GM12872 (cell line): ENCODE data around the gene LCE4A.
A peak's percentile ranks its signal among the peaks of the same experiment; 100 is the strongest.

Source experiments
- TF ChIP-seq, protein P1 (sequence below): IDR thresholded peaks from 3 replicates; pipeline ENCODE4 v1.5.1; 2011; ENCODE audit warnings: low read depth, mild to moderate bottlenecking, low read length, moderate library complexity; ENCODE audit not compliant: insufficient read depth

LCE4A gene

DNA sequence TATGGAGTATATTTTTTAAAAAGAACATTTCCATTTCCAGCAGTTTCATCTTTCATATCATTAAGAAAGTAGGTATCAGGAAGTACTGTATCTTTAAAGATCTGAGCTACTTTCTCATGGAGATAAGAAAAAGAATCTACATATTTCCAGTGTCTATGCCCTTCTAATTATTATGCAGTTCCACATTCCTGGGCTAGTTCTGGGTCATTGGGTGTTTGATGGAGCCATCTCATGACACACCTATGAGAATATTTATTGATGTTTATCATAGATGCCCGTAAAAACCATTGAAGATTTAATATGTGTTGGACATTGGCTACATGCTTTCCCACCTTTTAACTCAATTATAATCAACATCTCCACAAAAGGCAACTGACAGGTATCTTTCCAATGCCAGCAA, 21.0 kb downstream of the LCE4A start:
- TF ChIP-seq, protein P1, sequence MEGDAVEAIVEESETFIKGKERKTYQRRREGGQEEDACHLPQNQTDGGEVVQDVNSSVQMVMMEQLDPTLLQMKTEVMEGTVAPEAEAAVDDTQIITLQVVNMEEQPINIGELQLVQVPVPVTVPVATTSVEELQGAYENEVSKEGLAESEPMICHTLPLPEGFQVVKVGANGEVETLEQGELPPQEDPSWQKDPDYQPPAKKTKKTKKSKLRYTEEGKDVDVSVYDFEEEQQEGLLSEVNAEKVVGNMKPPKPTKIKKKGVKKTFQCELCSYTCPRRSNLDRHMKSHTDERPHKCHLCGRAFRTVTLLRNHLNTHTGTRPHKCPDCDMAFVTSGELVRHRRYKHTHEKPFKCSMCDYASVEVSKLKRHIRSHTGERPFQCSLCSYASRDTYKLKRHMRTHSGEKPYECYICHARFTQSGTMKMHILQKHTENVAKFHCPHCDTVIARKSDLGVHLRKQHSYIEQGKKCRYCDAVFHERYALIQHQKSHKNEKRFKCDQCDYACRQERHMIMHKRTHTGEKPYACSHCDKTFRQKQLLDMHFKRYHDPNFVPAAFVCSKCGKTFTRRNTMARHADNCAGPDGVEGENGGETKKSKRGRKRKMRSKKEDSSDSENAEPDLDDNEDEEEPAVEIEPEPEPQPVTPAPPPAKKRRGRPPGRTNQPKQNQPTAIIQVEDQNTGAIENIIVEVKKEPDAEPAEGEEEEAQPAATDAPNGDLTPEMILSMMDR: no peak

GRCh38 chr1:152735648-152736047, 27.7 kb downstream of the LCE4A start:
- TF ChIP-seq, protein P1: peak; percentile 46

- TF ChIP-seq, protein P1: no peak
Observed at GRCh38 chr1:152737997-152738396, 30.0 kb downstream of the LCE4A start.

- TF ChIP-seq, protein P1: no peak
Observed at GRCh38 chr1:152739841-152740240, 31.9 kb downstream of the LCE4A start.

- TF ChIP-seq, protein P1: no peak
Observed at GRCh38 chr1:152741656-152742055, 33.7 kb downstream of the LCE4A start.

DNA sequence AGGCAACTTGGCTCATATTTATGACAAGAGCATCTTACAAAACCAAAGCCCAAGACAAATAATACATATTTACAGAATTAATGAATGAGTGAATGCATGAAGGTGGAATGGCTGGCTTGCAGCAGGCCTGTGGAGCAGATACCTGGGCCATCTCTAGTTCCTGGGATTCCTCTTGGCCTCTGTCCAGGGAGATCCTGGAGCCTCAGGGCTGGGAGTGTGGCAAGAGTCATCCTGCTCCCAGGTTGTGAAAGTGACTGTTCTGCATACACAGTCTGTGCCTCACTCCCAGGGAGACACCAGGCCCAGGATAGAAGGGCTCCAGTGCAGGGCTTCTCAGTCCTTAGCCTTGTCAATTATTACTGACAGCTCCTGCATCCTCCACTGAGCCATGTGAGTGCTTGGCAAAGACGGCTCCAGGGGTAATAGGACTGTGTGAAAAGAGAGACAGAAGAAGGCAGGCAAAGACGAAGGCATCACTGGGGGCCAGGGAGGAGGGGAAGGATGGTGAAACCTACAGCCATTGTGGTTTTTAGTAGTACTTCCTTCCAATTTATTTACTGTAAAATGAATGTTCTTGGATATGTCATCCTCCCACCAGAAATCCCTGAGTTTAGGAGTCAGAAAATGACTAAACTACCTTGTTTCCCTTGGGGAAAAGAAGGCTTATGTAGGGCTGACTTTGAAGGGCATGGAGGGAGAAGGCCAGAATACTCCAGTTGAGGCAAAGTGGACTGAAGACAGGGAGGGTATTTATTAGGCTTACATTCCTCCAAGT, 35.6 kb downstream of the LCE4A start:
- TF ChIP-seq, protein P1: no peak

GRCh38 chr1:152745289-152745704, 37.3 kb downstream of the LCE4A start:
- TF ChIP-seq, protein P1: no peak
